ENCODE data around the gene TAGAP.
"Not testable (repeated sequence)": the region's sequence is repeated elsewhere in the genome, so short reads cannot be mapped to it uniquely, and the experiment has no call there.

The TAGAP gene

DNA sequence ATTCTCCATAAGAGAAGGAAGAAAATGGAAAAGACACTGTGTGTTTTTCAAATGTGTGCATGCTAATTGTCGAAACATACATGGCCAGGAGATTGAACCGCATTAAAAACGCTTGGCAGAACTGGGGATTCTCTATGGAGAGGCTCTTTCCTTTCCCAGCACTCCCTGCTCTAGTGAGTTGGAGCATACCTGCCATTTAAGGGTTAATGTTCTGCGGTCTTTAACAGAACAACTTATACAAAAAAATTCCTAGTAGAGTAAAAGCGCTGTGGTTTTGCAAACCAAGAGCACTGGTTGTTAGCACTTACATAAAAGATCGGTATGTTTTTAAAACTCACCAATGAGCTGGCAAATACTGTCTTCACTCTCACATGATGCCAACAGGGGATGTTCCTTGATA lies 1.5 kb downstream of the TAGAP start:
- no peak for DNase-seq

DNA sequence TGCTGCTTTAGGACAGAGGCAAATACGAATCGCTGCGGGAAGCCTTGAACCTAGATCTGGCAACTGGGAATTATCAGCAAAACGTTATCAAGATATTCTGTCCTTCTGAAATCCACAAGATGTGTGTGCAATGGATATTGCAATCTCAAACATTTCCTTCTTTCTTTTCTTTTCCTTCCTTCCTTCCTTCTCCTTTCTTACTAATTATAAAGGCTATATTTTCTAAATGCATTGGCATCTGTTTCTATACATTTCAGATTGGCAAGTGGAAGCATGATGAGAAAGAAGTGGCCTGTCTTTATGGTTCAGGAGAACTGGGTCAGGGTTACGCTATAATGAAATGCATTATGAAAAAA lies 2.0 kb downstream of the TAGAP start:
- DNase-seq: no peak

DNA sequence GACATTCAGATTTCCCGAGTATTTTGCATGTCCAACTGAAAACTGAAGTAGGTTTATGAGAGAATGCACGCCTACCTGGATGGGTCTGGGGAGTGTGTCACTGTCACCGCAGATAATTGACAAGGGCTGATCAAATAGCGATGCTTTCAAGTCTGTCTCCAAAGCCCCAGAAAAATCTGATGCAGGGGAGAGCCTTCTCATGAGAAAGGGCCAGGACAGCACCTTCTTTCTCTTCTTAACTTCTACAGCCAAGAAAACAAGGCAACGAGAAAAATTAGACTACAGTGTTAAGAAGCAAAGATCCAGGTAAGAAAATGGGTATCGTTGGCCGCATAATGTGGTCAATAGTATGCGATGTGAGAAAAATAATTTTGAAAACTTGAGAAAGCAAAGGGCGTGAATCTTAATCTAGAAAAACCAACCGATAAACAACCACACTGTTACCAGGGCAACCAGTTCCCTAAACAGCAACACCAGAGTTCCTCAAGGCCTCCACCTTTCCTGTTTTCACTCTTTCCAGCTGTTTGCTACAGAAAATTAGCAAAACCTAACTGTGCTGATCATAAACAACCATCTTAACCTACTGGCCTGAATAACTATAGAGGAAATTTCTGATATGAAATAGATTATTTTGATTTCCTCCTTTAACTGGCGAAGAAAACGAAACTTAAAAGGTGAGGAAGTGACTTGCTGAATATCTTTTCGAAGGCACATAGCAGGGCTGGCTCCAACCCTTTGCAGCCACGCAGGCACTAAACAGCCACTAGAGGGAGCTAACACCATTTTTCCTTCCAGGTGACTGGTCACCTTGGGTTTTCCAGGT lies 2.6 kb downstream of the TAGAP start:
- peak; percentile 87 for DNase-seq

DNA sequence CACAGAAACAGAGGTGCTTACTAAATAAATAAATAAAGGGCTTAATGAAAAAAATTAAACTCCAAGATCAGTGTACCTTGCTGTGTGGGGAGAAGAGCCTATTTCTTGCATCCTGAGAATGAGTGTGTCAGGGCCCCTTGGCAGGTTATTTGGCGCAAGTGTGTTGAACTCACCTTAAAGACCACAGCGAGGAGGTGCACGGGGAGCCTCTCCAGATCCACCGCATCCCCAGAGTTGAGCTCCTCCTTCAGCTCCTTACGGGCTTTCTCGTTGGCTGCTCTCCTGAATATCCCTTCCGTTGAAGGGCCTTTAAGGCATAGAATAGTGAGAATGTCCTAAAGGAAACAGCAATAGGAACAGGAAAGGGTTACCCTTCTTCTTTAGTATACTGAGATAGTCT lies 3.6 kb downstream of the TAGAP start:
- DNase-seq: no peak

DNA sequence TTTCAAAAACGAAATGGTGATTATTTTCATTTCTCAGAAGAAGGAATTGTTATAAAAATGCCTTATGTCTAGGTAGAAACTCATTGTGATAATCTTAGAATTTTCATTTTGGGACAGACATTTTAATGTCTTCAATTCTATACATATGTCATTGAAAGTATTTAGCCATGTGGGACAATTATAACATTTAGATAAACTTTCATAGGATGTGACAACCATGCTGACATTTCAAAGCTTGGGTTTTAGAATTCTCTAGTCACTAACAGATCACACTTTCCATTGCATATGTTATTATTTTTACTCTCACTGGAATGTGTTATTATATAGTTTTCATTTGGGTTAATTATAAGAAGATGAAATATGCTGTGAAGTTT lies 4.9 kb downstream of the TAGAP start:
- DNase-seq: no peak

DNA sequence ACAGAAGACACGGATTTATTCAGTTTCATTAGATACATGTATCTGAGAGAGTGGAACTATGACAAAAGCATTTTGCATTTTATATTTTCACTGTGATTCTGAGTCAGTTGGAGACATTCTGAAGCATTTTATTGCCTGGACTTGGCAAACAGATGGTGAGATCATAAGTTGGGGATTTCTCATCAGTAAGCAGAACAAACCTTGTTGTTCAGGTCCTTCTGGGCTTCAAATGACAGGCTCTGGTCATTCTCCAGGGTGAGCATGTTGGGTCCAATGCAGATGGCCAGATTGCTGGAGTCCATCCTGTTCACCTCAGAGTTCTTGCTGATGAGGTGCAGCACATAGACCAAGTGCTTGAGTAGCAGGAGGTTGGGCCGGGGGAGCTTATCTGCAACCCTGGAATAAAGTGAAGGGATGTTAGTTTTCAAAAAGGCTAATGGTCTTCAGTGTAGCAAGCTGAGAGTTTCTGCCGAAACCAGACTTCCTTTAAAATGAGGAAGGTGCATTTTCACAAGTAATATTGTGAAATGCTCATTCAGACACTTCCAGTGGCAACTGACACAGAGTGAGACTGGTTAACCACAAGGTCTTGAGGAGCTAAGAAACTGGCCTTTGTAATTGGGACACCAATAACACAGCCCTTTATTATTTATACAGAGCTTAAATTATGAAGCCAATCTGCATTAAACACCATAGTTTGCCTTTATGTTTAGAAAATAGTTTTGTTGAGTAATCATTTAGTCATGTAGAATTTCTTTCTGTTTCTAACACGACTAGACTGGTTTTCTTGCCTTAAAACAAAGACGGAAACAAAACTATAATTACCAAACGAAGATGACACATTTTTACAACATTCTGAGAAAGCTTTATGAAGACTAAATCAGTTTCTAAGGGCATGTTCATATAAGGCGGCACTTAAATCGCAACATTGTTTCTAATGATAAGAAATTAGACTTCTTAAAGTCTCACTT lies 5.6 kb downstream of the TAGAP start:
- peak; percentile 55 for DNase-seq

DNA sequence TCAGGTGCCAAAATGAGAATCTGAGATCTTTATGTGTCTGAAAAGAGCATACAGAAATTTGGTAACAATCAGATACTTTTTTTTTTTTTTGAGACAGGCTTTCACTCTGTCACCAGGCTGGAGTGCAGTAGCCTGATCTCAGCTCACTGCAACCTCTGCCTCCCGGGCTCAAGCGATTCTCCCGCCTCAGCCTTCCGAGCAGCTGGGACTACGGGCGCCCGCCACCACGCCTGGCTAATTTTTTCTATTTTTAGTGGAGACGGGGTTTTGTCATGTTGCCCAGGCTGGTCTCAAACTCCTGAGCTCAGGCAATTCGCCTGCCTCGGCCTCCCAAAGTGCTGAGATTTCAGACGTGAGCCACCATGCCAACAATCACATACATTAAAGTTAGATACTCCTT lies 6.5 kb downstream of the TAGAP start:
- DNase-seq: not testable (repeated sequence)

DNA sequence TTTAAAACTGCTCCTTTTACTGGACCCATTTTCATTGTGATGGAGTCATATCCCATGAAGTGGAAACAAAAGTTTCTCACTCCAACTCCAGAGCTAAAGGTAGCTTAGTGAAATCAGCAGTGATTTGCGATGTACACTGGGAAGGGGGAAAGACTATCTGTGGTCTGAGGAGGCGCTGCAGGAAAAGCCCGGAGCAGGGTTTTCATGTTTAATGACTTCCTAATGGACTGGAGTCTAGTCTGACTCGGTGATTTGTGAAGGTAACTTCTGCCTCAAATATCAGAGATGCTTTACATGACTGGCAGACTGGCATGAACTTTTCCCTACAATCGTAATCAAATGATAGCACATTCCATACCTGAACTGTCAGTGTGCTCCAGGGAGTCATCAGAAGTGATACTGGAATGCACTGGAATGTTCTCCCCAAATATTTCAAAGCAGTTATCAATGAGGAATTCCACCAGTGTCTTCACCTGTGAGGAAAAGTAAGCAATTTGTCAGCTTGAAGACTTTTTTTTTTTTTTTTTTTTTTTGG lies 7.0 kb downstream of the TAGAP start:
- DNase-seq: no peak

DNA sequence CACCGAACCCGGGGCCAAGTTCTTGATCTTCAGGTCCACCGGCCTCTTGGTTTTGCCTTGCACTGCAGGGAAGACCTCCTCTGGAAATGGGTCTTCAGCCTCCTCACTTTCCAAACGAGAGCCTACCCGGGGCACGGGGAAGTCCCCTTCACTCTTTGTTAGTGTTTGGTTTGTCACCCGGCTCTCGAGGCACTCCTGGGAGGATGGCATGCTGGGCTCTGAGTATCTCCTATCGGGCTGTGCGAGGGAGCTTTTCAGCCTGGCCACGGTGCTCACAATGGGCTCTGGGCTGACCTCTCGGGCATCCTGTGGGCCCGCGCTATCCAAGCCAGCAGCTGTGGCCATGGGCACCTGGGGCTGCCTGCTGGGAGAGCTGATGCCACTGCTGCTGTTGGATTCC lies 8.1 kb downstream of the TAGAP start:
- no peak for DNase-seq

DNA sequence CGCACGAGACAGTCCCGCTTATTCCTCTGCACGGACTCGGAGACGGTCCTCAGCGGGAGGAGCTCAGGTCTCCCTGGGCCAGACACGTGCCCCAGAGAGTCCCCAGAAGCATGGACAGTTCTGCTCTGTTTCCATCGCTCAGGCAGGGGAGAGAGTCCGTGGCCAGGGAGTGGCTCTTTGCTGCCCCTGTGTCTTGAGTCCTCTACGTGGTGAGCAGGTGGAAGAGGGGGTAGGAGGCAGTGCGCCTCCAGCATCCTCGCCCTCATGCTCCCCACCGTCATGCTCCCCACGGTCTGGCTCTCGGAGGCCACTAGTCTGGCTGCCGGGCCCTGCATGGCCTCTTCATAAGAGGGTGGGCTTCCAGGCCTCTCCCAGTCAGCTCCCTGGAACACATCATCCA lies 8.9 kb downstream of the TAGAP start:
- DNase-seq: no peak

DNA sequence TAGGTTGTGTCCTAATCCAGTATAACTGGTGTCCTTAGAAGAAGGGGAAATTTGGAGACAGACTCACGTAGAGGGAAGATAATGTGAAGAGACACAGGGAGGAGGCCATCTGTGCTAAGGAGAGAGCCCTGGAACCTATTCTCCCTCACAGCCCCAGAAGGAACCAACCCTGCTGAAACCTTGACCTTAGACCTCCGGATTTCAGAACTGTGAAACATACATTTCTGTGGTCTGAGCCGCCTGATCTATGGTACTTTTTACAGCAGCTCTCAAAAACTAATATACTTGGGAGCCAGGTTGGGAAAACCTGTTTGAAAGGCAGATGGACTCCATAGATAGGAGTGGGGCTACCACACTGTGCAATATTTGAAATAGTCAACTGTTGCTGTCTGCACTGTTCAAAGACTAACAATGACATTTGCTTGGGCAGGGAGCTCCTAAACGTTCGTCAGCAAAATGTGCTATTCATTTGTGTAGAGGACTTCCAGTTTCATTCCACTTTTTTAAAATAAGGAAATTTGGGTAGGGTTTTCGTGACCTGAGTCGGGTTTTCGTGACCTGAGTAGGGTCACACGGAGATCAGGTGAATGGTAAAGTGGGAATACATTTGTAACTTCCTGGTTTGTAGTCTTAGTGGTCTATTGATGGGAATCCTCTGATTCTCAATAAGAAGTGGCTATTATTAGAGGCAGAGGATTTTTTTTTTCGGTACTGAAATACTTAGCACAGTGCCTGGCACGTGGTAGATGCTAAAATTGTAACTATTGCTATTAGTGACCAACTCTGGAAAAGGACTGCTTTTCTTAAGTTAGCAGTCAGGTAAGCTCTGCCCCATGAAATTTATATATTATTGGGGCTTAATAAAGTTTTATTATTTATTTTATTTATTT lies 11.4 kb downstream of the TAGAP start:
- DNase-seq: no peak

DNA sequence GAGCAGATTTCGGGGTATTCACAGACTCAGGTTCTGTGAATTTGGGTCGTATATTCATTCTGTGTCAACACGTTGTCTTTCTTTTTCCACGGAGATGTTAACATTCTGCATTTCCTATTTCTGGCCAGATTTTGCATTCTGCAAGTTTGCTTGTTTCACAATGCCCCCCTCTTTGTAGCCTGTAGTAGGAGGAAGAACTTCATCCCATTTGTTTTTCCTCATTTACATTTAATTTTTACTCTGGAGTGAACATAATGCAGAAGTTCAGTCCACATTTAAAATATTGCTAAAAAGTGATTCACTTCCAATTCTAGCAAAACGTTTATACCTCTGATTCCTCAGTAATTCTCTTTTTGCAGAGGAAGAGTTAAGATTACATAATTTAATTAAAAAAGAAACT lies 12.9 kb downstream of the TAGAP start:
- DNase-seq: no peak

DNA sequence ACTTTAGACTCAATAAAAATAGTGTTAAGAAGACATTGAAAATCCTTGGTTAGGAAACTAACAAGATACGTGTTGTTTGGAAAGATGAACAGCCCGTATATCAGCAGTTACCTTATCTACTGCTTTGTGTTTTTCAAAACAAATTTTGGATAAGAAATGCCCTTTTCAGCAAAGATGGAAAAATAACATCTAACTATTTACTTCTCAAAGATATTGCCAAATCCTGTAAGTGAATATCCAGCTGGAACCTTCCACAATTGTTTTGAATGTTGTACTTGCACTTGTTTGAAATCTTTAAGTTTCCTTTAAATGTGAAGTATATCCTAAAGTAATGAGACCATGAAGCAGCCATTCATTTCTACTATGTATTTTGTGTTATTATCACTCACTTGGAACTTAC lies 14.6 kb downstream of the TAGAP start:
- no peak for DNase-seq

DNA sequence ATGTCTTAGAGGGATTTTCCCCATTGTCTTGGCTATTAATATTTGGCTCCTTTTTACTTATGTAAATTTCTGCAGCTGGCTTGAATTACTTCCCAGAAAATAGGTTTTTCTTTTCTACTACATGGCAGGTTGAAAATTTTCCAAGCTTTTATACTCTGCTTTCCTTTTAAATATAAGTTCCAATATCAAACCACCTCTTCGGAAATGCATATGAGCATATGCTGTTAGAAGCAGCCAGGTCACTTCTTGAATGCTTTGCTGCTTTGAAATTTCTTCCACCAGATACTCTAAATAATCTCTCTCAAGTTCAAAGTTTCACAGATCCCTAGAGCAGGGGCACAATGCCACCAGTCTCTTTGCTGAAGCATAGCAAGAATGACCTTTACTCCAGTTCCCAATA lies 19.6 kb downstream of the TAGAP start:
- not testable (repeated sequence) for DNase-seq

DNA sequence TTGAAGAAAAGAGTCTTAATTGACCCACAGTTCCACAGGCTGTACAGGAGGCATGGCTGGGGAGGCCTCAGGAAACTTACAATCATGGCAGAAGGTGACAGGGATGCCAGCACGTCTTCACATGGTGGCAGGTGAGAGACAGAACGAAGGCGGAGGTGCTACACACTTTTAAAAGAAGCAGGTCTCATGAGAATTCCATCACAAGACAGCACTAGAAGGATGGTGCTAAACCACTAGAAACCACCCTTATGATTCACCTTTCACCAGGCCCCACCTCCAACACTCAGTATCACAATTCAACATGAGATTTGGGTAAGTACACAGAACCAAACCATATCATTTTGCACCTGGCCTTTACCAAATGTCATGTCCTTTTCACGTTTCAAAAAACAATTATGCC lies 20.9 kb downstream of the TAGAP start:
- DNase-seq: no peak

DNA sequence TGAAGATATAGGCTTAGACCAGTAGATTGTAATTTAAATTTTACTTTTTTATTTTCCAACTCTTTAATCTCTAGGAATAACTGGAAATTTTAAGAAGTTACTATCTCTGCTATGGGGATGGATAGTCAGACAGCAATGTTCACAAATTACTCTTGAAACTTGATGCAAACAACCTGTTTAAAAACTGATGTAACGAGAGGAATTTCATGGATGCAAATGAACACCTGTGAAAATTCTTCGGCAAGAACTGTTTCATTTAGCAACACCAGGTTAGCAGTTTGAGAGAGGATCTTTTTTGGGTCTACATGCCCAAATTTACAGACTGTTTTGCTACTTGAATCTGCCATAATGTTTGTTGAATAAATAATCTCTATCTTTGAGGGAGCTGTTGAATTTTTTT lies 24.8 kb downstream of the TAGAP start:
- no peak for DNase-seq

DNA sequence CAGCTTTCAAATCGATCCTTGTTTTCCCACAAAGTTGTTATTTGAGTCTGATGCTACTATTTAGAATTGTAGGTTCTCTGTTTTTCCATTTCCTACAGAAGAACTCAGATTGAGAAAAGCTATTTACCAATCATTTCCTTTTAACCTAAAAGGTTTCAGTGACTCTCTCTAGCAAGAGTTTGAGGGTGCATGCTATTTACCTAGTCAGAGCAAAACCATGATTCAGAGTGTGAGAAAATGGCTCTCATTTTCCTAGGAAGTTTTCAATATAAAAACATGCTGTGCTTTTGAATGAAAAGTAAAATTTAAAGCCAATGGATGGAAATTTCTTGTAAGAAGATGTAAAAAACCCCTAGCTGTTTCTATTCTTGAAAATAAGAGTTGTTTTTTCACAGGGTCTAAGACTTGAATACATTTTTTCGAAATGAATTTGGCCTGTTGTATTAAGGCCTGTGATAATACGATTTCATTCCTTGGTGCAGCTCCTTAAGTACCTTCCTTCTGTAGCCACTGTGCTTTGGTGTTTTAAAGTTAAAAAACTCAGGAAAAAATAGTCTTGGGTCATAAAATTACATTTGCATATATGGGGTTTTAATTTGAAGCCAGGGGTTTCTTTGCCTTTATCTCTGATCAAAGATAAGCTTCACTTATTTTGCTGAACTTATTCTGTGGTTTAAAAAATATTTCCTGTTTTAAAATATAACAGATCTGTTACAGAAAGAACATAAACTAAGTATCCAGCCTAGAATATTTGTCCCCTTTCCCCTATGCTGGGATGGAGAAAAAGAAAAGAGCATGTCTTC lies 26.8 kb downstream of the TAGAP start:
- DNase-seq: no peak

DNA sequence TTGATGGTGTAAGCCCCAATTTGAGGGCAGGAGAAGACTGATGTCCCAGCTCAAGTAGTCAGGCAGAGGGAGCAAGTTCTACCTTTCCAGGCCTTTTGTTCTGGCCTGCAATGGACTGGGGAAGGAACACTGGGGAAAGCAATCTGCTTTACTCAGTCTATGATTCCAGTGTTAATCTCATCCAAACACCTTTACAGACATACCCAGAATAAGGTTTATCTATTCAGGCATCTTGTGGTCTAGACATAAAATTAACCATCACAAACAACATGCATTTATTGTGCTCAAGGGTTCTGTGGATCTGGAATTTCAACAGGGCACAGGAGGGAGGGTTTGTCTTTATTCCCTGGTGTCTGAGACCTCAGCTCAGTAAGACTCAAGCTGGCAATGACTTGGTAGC lies 30.4 kb downstream of the TAGAP start:
- no peak for DNase-seq

DNA sequence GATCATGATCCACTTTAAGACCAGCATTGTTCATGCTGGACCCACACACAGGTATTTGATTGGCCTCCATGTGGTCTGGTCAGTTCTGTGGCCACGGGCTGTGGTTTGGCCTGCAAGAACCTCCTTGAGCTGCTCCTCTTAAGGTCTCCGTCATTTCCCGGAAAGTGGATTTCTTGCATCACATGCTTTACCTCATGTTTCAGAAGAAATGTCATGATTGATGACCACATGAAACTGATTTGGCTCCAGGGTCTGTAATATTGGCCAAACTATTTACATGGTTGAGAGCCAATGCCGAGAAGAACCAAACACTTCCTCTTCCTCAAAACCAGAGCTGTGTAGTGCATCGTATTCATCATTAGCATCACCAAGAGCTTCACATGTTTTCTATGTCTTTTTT lies 31.6 kb downstream of the TAGAP start:
- DNase-seq: no peak

DNA sequence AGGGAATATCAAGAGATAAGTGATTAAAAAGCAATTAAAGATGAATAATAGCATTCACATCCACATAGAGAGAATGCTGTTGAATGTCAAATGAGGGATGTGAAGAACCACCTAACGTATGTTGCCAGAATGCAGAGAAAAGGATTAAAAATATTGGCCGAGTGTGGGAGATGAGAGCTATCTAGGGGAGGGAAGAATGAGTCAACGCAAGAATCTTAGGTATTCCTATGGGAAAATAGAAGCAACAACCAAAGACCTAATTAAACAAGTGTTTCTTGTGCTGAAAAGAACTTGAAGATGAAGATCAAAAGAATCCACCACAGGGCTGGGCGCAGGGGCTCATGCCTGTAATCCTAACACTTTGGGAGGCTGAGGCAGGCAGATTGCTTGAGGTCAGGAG lies 32.6 kb downstream of the TAGAP start:
- DNase-seq: no peak

DNA sequence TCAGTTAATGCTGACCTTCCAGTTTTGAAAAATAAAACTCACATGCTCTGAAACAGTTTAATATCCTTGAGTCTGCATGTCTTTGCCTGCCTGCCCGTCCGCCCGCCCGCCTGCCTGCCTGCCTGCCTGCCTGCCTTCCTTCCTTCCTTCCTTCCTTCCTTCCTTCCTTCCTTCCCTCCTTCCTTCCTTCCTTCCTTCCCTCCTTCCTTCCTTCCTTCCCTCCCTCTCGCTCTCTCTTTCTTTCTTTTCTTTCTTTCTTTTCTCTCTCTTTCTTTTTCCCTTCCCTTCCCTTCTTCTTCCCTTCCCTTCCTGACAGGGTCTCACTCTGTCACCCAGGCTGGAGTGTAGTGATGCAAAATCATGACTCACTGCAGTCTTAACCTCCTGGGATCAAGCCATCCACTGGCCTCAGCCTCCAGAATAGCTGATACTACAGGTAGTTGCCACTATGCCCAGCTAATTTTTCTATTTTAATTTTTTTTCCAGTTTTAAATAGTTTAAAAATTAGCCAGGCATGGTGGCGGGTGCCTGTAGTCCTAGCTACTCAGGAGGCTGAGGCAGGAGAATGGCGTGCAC lies 34.7 kb downstream of the TAGAP start:
- not testable (repeated sequence) for DNase-seq
